Activated naive CD4-positive, alpha-beta T cell treated with anti-CD3 and anti-CD28 coated beads, Interleukin-2, amount 50 U/mL, for 72 hours (primary cell): ENCODE results near the gene YWHAE. TPM values are rescaled to one million over a fixed set of nuclear protein-coding genes. Genes with fewer than 3 reads are reported as not detected.
A peak's percentile ranks its signal among the peaks of the same experiment; 100 is the strongest.
"Not testable (repeated sequence)": the region's sequence is repeated elsewhere in the genome, so short reads cannot be mapped to it uniquely, and the experiment has no call there.

Experiments used
- ATAC-seq, 2 donors: fragments of 150-1000 bp; cut with Tn5 transposase; 2 replicates each; pipeline ENCODE4 v1.10.0; 2021; ENCODE audit warnings: mild to moderate bottlenecking in 2 of 2, moderate library complexity in 2 of 2
- DNase-seq, 2 donors: peaks; one replicate each; pipeline ENCODE4 v3.0.0; 2021 to 2022; ENCODE audit warnings: low spot score in 2 of 2
- H3K27ac Mint-ChIP-seq, 2 donors: one replicate each; pipeline ENCODE4 v1.8.0; 2022; ENCODE audit warnings: mild to moderate bottlenecking in 2 of 2, mixed read lengths in 2 of 2
- H3K36me3 Mint-ChIP-seq, 2 donors: one replicate each; pipeline ENCODE4 v1.8.0; 2022; ENCODE audit warnings: mixed read lengths in 2 of 2
- H3K9me3 Mint-ChIP-seq, 2 donors: one replicate each; pipeline ENCODE4 v1.8.0; 2022; ENCODE audit warnings: mixed read lengths in 2 of 2
- total RNA-seq, 2 donors: library from RNA; stranded (reverse); gene quantifications; one replicate each; pipeline ENCODE4 v1.2.3, GENCODE V29; 2022

The YWHAE gene
- total RNA-seq, 2 donors from 2014 or later, result 301 to 497 TPM

DNA sequence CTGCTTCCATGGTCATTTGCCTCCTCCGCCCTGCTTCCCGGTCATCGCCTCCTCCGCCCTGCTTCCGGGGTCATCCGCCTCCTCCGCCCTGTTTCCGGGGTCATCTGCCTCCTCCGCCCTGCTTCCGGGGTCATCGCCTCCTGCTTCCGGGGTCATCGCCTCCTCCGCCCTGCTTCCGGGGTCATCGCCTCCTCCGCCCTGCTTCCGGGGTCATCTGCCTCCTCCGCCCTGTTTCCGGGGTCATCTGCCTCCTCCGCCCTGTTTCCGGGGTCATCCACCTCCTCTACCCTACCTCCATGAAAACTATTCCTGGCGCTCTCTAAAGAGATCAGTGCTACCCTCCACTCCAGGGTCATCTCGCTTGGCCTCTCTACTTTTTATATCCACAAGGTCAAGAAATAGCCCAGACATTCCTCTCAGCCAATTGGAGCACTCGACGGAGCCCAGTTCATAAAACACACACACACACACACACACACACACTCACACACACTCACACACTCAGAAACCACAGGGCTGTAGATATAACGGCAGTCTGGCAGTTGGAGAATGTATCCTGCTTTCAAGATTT, 75.7 kb downstream of the YWHAE start:
- Mint-ChIP-seq H3K27ac (no peak overlapping the region), H3K9me3 (no peaks in the 10 kb centered on the region), H3K36me3 (no peaks in the 10 kb centered on the region)
- ATAC-seq (no peak), DNase-seq (no peak)

DNA sequence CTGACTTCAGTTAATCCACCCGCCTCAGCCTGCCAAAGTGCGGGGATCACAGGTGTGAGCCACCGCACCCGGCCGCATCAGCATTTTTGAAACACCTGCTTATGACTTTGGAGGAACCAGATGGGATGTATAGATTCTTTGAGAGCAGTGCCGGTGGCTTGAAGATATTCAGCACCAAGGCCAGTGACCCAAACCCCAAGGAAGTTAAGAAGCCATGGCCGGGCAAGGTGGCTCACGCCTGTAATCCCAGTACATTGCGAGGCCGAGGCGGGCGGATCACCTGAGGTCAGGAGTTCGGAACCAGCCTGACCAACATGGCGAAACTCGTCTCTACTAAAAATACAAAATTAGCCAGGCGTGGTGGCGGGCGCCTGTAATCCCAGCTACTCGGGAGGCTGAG, 76.7 kb downstream of the YWHAE start:
- Mint-ChIP-seq H3K9me3 (no peaks in the 10 kb centered on the region), H3K27ac (no peak overlapping the region), H3K36me3 (no peaks in the 10 kb centered on the region)
- DNase-seq (no peak), ATAC-seq (no peak)

DNA sequence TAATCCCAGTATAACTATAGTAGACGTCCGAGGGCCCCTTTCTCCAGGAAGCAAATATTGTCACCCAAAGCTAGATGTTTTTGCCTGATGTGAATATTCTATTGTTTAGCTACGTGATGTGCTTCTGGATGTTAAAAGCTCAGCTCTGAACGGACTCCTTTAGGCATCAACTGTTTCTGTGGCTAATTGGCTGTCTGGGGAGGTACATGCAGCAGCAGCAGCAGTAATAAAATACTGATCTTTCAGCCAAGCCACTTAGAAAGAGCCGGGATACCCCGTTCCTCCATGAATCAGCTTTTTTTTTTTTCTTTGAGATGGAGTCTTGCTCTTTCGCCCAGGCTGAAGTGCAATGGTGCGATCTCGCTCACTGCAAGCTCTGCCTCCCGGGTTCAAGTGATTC, 77.5 kb downstream of the YWHAE start:
- Mint-ChIP-seq H3K27ac (no peak overlapping the region), H3K36me3 (no peaks in the 10 kb centered on the region), H3K9me3 (no peaks in the 10 kb centered on the region)
- DNase-seq (no peak), ATAC-seq (no peak)

DNA sequence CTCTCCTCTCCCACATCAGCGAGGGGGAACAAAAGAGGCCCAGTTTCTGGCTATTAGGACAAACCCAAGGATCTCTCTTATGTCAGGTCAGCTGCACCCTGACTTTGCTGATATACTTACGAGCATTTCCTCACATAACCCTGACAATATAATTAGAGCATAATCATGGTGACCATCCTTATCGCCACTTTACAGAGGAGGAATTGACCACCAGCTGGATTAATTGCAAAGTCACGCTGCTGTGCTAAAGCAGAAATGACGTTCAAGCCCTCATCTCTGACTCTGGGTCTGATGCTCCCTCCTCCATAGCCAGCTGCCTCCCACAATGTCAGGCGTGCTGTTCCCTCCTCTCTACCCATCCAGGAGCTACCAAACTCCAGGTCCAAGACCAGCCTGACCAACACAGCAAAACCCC, 78.0 kb downstream of the YWHAE start:
- no peak overlapping the region for H3K27ac Mint-ChIP-seq
- H3K9me3 Mint-ChIP-seq, result no peaks in the 10 kb centered on the region
- ATAC-seq, result no peak
- no peaks in the 10 kb centered on the region for H3K36me3 Mint-ChIP-seq
- DNase-seq, result no peak

DNA sequence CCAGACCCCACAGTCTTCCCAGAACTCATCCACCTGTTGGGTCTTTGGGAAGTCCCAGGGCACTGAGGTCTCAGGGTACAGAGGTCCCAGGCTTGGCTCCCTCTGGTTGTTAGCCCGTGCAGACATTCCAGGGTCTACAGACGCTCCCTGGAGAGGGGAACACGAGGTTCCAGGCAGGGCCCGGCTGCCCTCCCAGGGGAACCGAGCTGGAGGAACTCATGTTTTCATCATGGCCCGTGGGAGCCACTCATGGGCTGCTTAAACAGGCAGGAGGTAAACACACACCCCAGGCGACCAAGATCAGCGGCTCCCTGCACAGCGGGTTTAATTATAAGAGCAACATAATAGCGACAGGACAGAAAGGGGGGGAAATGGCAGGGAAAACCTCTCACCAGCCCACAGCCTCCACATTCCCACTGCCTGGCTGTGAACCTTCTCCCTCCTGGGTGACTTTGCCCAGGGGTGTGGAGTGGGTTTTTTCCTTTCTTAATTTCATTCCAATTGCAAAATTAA, 84.1 kb downstream of the YWHAE start:
- H3K27ac Mint-ChIP-seq, result no peak overlapping the region

GRCh38 chr17:1315409-1315808, 84.6 kb downstream of the YWHAE start:
- no peak for DNase-seq
- no peak for ATAC-seq
- H3K9me3 Mint-ChIP-seq, result no peaks in the 10 kb centered on the region
- H3K36me3 Mint-ChIP-seq, result no peaks in the 10 kb centered on the region
- H3K27ac Mint-ChIP-seq, result no peak overlapping the region

More for the DNA sequence above, 84.1 kb downstream of the YWHAE start:
- Mint-ChIP-seq H3K36me3 (no peaks in the 10 kb centered on the region), H3K9me3 (no peaks in the 10 kb centered on the region)
- DNase-seq (no peak), ATAC-seq (no peak)

DNA sequence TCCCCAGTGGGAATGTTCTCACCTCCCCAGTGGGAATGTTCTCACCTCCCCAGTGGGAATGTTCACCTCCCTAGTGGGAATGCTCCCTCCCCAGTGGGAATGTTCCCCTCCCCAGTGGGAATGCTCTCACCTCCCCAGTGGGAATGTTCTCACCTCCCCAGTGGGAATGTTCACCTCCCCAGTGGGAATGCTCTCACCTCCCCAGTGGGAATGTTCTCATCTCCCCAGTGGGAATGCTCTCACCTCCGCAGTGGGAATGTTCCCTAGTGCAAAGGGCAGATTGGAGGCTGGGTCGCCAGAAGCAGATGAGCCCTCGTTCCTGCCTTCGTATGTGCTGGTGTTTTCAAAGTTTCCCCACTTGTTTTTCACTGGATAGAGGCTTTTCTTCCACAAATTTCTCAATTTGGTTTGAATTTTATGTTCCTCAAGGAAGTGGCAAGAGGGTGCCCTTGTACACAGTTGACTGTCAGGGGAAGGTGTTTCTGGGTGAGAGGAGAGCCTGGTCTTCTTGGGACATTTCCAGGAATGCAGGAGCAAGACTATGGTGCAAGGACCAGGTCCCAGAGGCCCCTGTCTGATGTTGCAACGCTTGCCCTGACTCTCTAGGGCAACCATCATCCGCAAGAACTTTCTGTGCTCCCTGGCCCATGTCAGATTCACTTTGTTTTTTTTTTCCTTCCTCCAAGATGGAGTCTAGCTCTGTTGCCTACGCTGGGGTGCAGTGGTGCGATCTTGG, 86.6 kb downstream of the YWHAE start:
- Mint-ChIP-seq H3K27ac (no peak overlapping the region), H3K36me3 (no peaks in the 10 kb centered on the region), H3K9me3 (no peaks in the 10 kb centered on the region)
- ATAC-seq (no peak), DNase-seq (no peak)

DNA sequence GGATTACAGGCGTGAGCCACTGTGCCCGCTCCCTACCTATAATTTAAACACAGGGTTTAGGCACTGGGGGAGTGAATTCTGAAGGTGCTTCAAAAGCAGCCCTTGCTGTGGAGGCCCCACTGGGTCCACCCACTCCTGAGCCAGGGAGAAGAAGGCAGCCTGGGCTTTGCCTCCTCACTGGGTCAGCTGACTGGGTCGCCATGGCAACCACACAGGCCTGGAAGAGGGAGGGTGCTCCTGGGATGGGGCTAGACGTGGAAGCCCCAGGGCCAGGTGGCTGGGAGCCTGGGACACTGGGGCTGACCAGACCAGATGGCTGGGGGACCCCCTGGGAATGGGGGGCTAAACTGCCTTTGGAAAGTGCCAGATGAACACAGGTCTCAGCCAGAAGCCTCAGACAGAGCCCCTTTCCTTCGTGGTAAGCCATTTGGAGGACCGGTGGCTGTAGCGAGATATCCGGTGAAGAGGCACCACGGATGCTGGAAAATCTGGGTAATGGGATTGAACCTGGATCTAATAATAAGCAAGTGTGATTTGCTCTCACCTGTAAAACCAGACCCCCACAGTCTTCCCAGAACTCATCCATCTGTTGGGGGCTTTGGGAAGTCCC, 87.7 kb downstream of the YWHAE start:
- peaks cover 0 to 5% of the 10 kb centered on the region in 2 donors for H3K36me3 Mint-ChIP-seq
- ATAC-seq (peak in 1 of 2 donors; percentile 24), DNase-seq (no peak)
- no peak overlapping the region for H3K27ac Mint-ChIP-seq
- no peaks in the 10 kb centered on the region for H3K9me3 Mint-ChIP-seq

GRCh38 chr17:1307829-1308228, 92.2 kb downstream of the YWHAE start:
- H3K9me3 Mint-ChIP-seq, DNase-seq, ATAC-seq, H3K27ac Mint-ChIP-seq, H3K36me3 Mint-ChIP-seq: not testable (repeated sequence)

DNA sequence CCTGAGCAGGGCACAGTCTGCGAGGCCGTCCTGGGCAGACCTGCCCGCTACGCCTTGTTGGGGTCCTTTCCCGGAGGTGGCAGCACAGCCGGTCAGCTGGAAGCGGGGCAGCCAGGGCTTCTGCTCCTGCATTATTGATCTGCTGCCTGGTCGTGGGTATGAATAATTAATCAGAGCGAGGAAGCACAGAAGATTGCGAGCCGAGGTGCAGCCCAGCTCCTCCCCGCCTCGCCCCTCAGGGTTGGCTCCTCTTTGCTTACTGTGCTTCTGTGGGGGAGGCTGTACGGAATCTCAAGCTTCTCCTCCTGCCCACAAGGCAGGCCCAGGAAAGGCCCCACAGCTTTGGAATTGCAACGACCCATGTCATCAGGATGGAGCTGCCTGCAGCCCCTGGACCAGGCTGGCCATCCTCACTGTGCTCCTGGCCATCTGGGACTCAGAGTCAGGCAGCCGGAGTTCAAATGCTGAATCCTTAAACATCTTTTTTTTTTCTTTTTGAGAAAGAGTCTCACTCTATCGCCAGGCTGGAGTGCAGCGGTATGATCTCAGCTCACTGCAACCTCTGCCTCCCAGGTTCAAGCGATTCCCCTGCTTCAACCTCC, 95.0 kb downstream of the YWHAE start:
- Mint-ChIP-seq H3K9me3 (no peaks in the 10 kb centered on the region), H3K36me3 (peaks cover 0 to 5% of the 10 kb centered on the region in 2 donors), H3K27ac (no peak overlapping the region)
- ATAC-seq (no peak), DNase-seq (no peak)

GRCh38 chr17:1304522-1304921, 95.5 kb downstream of the YWHAE start:
- no peak for DNase-seq
- no peaks in the 10 kb centered on the region for H3K9me3 Mint-ChIP-seq
- H3K36me3 Mint-ChIP-seq, result peaks cover 0 to 5% of the 10 kb centered on the region in 2 donors
- H3K27ac Mint-ChIP-seq, result no peak overlapping the region
- ATAC-seq, result no peak

- DNase-seq, result no peak
- Mint-ChIP-seq H3K36me3 (peaks cover 0 to 3% of the 10 kb centered on the region in 2 donors), H3K9me3 (no peaks in the 10 kb centered on the region), H3K27ac (no peak overlapping the region)
- no peak for ATAC-seq
Measured at GRCh38 chr17:1302761-1303160, 97.3 kb downstream of the YWHAE start.

DNA sequence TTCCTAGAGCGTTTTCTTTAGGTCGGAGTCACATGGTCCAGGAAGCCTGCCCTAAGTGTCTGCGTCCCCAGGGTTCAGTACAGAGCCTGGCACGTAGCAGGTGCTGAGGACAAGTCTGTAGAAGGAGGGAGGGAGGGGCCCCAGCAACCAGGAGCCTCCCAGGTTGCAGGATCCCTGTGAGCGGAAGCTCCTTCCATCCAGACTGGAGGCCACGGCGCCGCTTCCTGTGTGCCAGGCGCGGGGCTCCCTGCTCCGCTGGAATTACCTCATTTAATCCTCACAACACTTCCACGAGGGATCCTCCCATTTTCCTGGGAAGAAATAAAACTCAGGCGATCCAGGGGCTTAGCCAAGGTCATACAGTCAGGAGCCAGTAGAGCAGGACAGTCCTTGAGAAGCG, 98.5 kb downstream of the YWHAE start:
- Mint-ChIP-seq H3K36me3 (no peaks in the 10 kb centered on the region), H3K9me3 (no peaks in the 10 kb centered on the region), H3K27ac (no peak overlapping the region)
- ATAC-seq (no peak), DNase-seq (no peak)

DNA sequence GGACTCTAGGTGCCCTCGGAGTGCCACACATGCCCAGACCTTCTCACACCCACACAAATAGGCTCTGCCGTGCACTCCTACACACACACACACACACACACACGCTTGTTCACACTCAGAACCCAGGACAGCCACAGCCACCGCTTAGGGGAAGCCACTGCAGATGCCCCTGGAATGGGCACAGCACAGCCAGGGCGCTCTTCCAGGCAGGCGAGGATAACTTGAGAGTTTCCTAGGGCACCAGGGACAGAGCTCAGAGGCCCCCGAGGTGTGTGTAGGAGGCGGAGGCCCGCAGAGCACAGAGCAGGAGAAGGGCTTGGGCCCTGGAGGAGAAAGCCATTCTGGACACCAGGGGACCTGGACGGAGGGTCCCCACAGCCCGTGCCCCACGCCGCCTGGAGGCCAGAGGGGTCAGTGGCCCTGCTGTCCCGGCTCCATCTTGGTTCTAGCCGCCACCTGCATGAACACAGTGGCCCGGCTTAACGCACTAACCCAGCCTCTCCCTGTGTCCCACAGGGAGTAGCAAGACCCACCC, 99.6 kb downstream of the YWHAE start:
- DNase-seq, result no peak
- H3K27ac Mint-ChIP-seq, result no peak overlapping the region
- no peak for ATAC-seq
- no peaks in the 10 kb centered on the region for H3K9me3 Mint-ChIP-seq
- H3K36me3 Mint-ChIP-seq, result no peaks in the 10 kb centered on the region

DNA sequence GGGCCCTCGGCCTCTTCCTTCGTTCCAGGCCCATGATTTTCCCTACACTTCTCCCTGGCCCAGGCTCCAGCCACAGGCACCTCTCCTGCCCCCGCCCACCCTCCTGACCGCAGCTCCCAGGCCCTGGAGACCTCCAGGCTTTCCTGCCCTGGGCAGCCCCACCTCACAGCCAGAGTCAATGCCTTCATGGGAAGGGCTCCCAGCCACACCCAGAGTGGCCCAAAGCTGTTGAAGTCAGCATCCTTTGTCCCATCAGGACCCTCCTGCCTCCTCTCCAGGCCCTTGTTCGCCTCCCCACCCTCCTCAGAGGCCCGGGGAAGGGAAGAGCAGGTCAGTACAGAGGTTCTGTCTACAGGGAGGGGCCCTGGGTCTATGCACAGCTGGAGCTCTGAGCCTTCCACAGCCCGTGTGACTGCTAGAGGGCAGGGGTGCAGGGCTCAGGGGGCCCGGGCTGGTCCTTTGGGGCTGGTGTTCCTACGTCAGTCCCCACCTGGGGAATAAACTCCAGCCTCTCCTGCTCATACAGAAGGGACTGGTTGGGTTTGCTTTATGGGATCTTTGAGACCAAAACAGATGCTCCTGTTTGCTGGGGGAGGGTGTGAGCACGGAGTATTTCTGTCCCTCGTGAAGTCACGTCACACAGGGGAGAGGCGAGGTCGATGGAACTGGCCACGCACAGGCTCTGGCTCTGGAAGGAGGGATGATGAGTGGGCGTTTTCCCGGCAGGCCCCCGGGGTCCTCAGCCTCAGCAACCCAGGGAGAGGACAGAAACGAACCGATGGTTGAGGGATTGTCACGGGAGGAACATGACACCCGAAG, 100.3 kb downstream of the YWHAE start:
- ATAC-seq (no peak), DNase-seq (no peak)
- no peak overlapping the region for H3K27ac Mint-ChIP-seq
- no peaks in the 10 kb centered on the region for H3K9me3 Mint-ChIP-seq
- H3K36me3 Mint-ChIP-seq, result no peaks in the 10 kb centered on the region

DNA sequence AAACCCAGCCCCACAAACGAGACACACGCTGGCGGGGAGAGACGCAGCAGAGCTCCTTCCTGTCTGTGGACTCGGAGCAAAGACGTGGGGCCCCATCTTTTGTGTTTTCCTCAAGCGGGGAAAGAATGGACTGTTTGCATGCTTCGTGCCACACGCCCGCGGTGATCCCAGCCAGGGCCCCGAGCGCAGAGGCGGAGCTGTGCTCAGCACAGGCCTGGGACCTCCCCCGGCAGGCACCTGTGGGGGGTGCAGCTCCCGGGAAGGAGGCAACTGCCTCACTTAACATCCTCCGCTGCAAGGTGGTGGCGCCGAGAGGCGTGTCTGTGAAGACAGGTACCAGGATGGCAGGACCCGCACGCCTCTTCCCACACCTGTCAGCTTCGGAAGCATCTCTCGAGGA, 101.4 kb downstream of the YWHAE start:
- peaks cover 1 to 5% of the 10 kb centered on the region in 2 donors for H3K9me3 Mint-ChIP-seq
- peak in 1 of 2 donors; percentile 35 for DNase-seq
- no peak overlapping the region for H3K27ac Mint-ChIP-seq
- peaks cover 0 to 6% of the 10 kb centered on the region in 2 donors for H3K36me3 Mint-ChIP-seq
- ATAC-seq, result peak; percentile 27 to 55
